Osteoblast (primary cell): ENCODE measurements around the gene HSDL2. TPM values are rescaled to one million over a fixed set of nuclear protein-coding genes. Genes with fewer than 3 reads are reported as not detected.

Experiments used
- DNase-seq: peaks from one replicate; pipeline ENCODE4 v3.0.0; 2011; ENCODE audit warnings: low spot score, mixed read lengths; ENCODE audit not compliant: insufficient read length; ENCODE audit errors: missing footprints
- H2AFZ ChIP-seq: 2 replicates; pipeline ENCODE4 v1.6.0; 2011; ENCODE audit warnings: mild to moderate bottlenecking, low read length
- H3K27ac ChIP-seq: 2 replicates; pipeline ENCODE4 v1.5.1; 2011; ENCODE audit warnings: mild to moderate bottlenecking, low read depth, low read length, moderate library complexity
- H3K27me3 ChIP-seq: 2 replicates; pipeline ENCODE4 v1.6.0; 2012; ENCODE audit warnings: mild to moderate bottlenecking, control low read depth, inconsistent platforms, low read length, moderate library complexity; ENCODE audit not compliant: insufficient read depth
- H3K36me3 ChIP-seq: 2 replicates; pipeline ENCODE4 v1.5.1; 2011; ENCODE audit warnings: mild to moderate bottlenecking, low read length, control low read depth, moderate library complexity; ENCODE audit not compliant: insufficient read depth
- H3K4me1 ChIP-seq: 2 replicates; pipeline ENCODE4 v1.5.1; 2011; ENCODE audit warnings: mild to moderate bottlenecking, low read length, control low read depth, moderate library complexity; ENCODE audit not compliant: insufficient read depth
- H3K4me2 ChIP-seq: 2 replicates; pipeline ENCODE4 v1.6.0; 2011; ENCODE audit warnings: mild to moderate bottlenecking, low read length; ENCODE audit not compliant: insufficient read depth
- H3K4me3 ChIP-seq: fragments of 200-600 bp; sonication (generic); 3 replicates; pipeline ENCODE4 v1.5.1; 2012; ENCODE audit warnings: mild to moderate bottlenecking, low read length, inconsistent platforms; ENCODE audit not compliant: insufficient read depth
- H3K79me2 ChIP-seq: 2 replicates; pipeline ENCODE4 v1.6.0; 2012; ENCODE audit warnings: mild to moderate bottlenecking, low read length, control low read depth, inconsistent platforms; ENCODE audit not compliant: insufficient read depth
- H3K9me3 ChIP-seq: 2 replicates; pipeline ENCODE4 v1.5.1; 2011; ENCODE audit warnings: low read depth, low read length, control low read depth
- H4K20me1 ChIP-seq: 2 replicates; pipeline ENCODE4 v1.6.0; 2012; ENCODE audit warnings: mild to moderate bottlenecking, low read length, control low read depth; ENCODE audit not compliant: insufficient read depth
- CTCF ChIP-seq: IDR thresholded peaks from 2 replicates; pipeline ENCODE4 v1.5.1; 2011; ENCODE audit warnings: mild to moderate bottlenecking, low read depth, low read length, moderate library complexity; ENCODE audit errors: extremely low read depth
- total RNA-seq: library from RNA; depleted of rRNA; stranded (reverse); fragments of >200 nt; gene quantifications from 2 replicates; pipeline ENCODE4 v1.2.3, GENCODE V29; 2012

HSDL2 gene
- total RNA-seq, 1 donor = 42.3 TPM

- TF ChIP-seq CTCF = no peak
- no peaks in the 10 kb centered on the region for H4K20me1 ChIP-seq
- no peaks in the 10 kb centered on the region for H3K36me3 ChIP-seq
- peak overlapping the region; percentile 24 for H3K4me2 ChIP-seq
- H3K27ac ChIP-seq = peak overlapping the region; percentile 59
- peaks cover 12% of the 10 kb centered on the region for H3K4me1 ChIP-seq
- H3K4me3 ChIP-seq = no peak overlapping the region
- DNase-seq = peak; percentile 5
- H3K9me3 ChIP-seq = no peaks in the 10 kb centered on the region
- no peaks in the 10 kb centered on the region for H3K27me3 ChIP-seq
- H2AFZ ChIP-seq = no peak overlapping the region
- H3K79me2 ChIP-seq = no peaks in the 10 kb centered on the region
Observed at GRCh38 chr9:112447283-112447761, 67.4 kb downstream of the HSDL2 start.

- no peaks in the 10 kb centered on the region for H4K20me1 ChIP-seq
- H3K9me3 ChIP-seq = no peaks in the 10 kb centered on the region
- no peaks in the 10 kb centered on the region for H3K4me1 ChIP-seq
- no peak overlapping the region for H3K4me3 ChIP-seq
- H3K79me2 ChIP-seq = no peaks in the 10 kb centered on the region
- DNase-seq = no peak
- H3K4me2 ChIP-seq = no peak overlapping the region
- H2AFZ ChIP-seq = no peak overlapping the region
- H3K27me3 ChIP-seq = no peaks in the 10 kb centered on the region
- H3K36me3 ChIP-seq = peaks cover 39% of the 10 kb centered on the region
- no peak for TF ChIP-seq CTCF
- no peak overlapping the region for H3K27ac ChIP-seq
Observed at GRCh38 chr9:112462855-112463254, 82.9 kb downstream of the HSDL2 start.

- no peak for DNase-seq
- Histone ChIP-seq H3K27me3 (no peaks in the 10 kb centered on the region), H3K4me1 (no peaks in the 10 kb centered on the region), H3K9me3 (no peaks in the 10 kb centered on the region), H2AFZ (no peak overlapping the region), H3K79me2 (no peaks in the 10 kb centered on the region), H3K4me3 (no peak overlapping the region), H3K27ac (no peak overlapping the region), H3K36me3 (peaks cover 24% of the 10 kb centered on the region), H3K4me2 (no peak overlapping the region), H4K20me1 (no peaks in the 10 kb centered on the region)
- no peak for TF ChIP-seq CTCF
Observed at GRCh38 chr9:112465352-112465751, 85.4 kb downstream of the HSDL2 start.

- no peaks in the 10 kb centered on the region for H3K27me3 ChIP-seq
- DNase-seq = no peak
Observed at GRCh38 chr9:112472996-112473395, 93.1 kb downstream of the HSDL2 start.

More at GRCh38 chr9:112472996-112473395, 93.1 kb downstream of the HSDL2 start:
- Histone ChIP-seq H3K4me2 (no peak overlapping the region), H3K4me1 (no peaks in the 10 kb centered on the region), H3K9me3 (no peaks in the 10 kb centered on the region), H4K20me1 (no peaks in the 10 kb centered on the region), H3K4me3 (no peak overlapping the region), H2AFZ (no peak overlapping the region), H3K27ac (no peak overlapping the region), H3K36me3 (peaks cover 11% of the 10 kb centered on the region), H3K79me2 (no peaks in the 10 kb centered on the region)
- no peak for TF ChIP-seq CTCF
